Measurements from ENCODE around the gene TGFBI. TPM values are rescaled to one million over a fixed set of nuclear protein-coding genes. Genes with fewer than 3 reads are reported as not detected.

TGFBI gene
- total and polyA plus RNA-seq, 2 donors (not counting 1 experiment from before 2014, with no cell fraction given) = 398 to 889 TPM

- Histone ChIP-seq H4K20me1 (ENCODE audit: control insufficient read depth, extremely low read depth, insufficient read depth, low read length) (no peaks in the 10 kb centered on the region), H3K27me3 (ENCODE audit: control insufficient read depth, insufficient read depth, low read length) (no peaks in the 10 kb centered on the region), H3K4me3 (replicated peaks in 1 of 4; ENCODE audit: control extremely low read depth in 1 of 4, insufficient read depth in 1 of 4, low read depth in 3 of 4, low read length in 4 of 4) (no peak overlapping the region), H3K9me3 (ENCODE audit: control insufficient read depth, insufficient read depth, low read depth, low read length) (no peaks in the 10 kb centered on the region), H3K36me3 (ENCODE audit: control insufficient read depth, insufficient read depth, low read length) (no peaks in the 10 kb centered on the region), H3K4me2 (ENCODE audit: extremely low read depth, insufficient read depth, low read length) (peak overlapping the region; percentile 80), H3K9ac (ENCODE audit: insufficient read depth, low read length) (no peak overlapping the region), H3K4me1 (ENCODE audit: control insufficient read depth, extremely low read depth, insufficient read depth, low read length) (peaks cover 29% of the 10 kb centered on the region), H3K79me2 (ENCODE audit: control insufficient read depth, insufficient read depth, low read length) (no peaks in the 10 kb centered on the region), H2AFZ (ENCODE audit: low read length) (no peak overlapping the region), H3K27ac (ENCODE audit: insufficient read depth, low read length) (peak overlapping the region; percentile 60)
- TF ChIP-seq EZH2 (IDR thresholded peaks at IDR 0.05; ENCODE audit: low read length, missing control alignments) (no peak), CTCF (conservative IDR thresholded peaks at IDR 0.05 in 1 of 2, IDR thresholded peaks at IDR 0.05 in 1 of 2; ENCODE audit: low read depth in 1 of 2, low read length in 2 of 2) (no peak)
- DNase-seq (ENCODE audit: low read depth in 2 of 2) = peak; percentile 78 to 96
These were observed 34.7 kb upstream of the TGFBI start for GRCh38 chr5:135993880-135994636.

- TF ChIP-seq EZH2 (IDR thresholded peaks at IDR 0.05; ENCODE audit: low read length, missing control alignments) (no peak), CTCF (conservative IDR thresholded peaks at IDR 0.05 in 1 of 2, IDR thresholded peaks at IDR 0.05 in 1 of 2; ENCODE audit: low read depth in 1 of 2, low read length in 2 of 2) (no peak)
- Histone ChIP-seq H3K27ac (ENCODE audit: insufficient read depth, low read length) (no peak overlapping the region), H3K4me1 (ENCODE audit: control insufficient read depth, extremely low read depth, insufficient read depth, low read length) (peaks cover 31% of the 10 kb centered on the region)
These were observed 32.8 kb upstream of the TGFBI start for GRCh38 chr5:135995976-135996375.

GRCh38 chr5:135996611-135997010 lies 32.2 kb upstream of the TGFBI start:
- Histone ChIP-seq H3K36me3 (ENCODE audit: control insufficient read depth, insufficient read depth, low read length) (no peaks in the 10 kb centered on the region), H3K79me2 (ENCODE audit: control insufficient read depth, insufficient read depth, low read length) (no peaks in the 10 kb centered on the region), H3K27me3 (ENCODE audit: control insufficient read depth, insufficient read depth, low read length) (no peaks in the 10 kb centered on the region), H3K4me2 (ENCODE audit: extremely low read depth, insufficient read depth, low read length) (no peak overlapping the region), H3K4me1 (ENCODE audit: control insufficient read depth, extremely low read depth, insufficient read depth, low read length) (peaks cover 33% of the 10 kb centered on the region), H3K9ac (ENCODE audit: insufficient read depth, low read length) (no peak overlapping the region), H3K4me3 (replicated peaks in 1 of 4; ENCODE audit: control extremely low read depth in 1 of 4, insufficient read depth in 1 of 4, low read depth in 3 of 4, low read length in 4 of 4) (no peak overlapping the region), H2AFZ (ENCODE audit: low read length) (no peak overlapping the region), H3K27ac (ENCODE audit: insufficient read depth, low read length) (no peak overlapping the region), H3K9me3 (ENCODE audit: control insufficient read depth, insufficient read depth, low read depth, low read length) (no peaks in the 10 kb centered on the region), H4K20me1 (ENCODE audit: control insufficient read depth, extremely low read depth, insufficient read depth, low read length) (no peaks in the 10 kb centered on the region)
- DNase-seq (ENCODE audit: low read depth in 2 of 2) = peak in 1 of 2 donors; percentile 87
- TF ChIP-seq CTCF (conservative IDR thresholded peaks at IDR 0.05 in 1 of 2, IDR thresholded peaks at IDR 0.05 in 1 of 2; ENCODE audit: low read depth in 1 of 2, low read length in 2 of 2) = no peak
- no peak for TF ChIP-seq EZH2 (IDR thresholded peaks at IDR 0.05; ENCODE audit: low read length, missing control alignments)

More at GRCh38 chr5:135995976-135996375, 32.8 kb upstream of the TGFBI start:
- peak in 1 of 2 donors; percentile 72 for DNase-seq (ENCODE audit: low read depth in 2 of 2)
- Histone ChIP-seq H2AFZ (ENCODE audit: low read length) (no peak overlapping the region), H3K79me2 (ENCODE audit: control insufficient read depth, insufficient read depth, low read length) (no peaks in the 10 kb centered on the region), H3K9me3 (ENCODE audit: control insufficient read depth, insufficient read depth, low read depth, low read length) (no peaks in the 10 kb centered on the region), H3K4me2 (ENCODE audit: extremely low read depth, insufficient read depth, low read length) (no peak overlapping the region), H3K4me3 (replicated peaks in 1 of 4; ENCODE audit: control extremely low read depth in 1 of 4, insufficient read depth in 1 of 4, low read depth in 3 of 4, low read length in 4 of 4) (no peak overlapping the region), H3K36me3 (ENCODE audit: control insufficient read depth, insufficient read depth, low read length) (no peaks in the 10 kb centered on the region), H4K20me1 (ENCODE audit: control insufficient read depth, extremely low read depth, insufficient read depth, low read length) (no peaks in the 10 kb centered on the region), H3K27me3 (ENCODE audit: control insufficient read depth, insufficient read depth, low read length) (no peaks in the 10 kb centered on the region), H3K9ac (ENCODE audit: insufficient read depth, low read length) (no peak overlapping the region)

Data from fibroblast of lung (primary cell).